ENCODE results near the gene RASL10B. TPM values are rescaled to one million over a fixed set of nuclear protein-coding genes. Genes with fewer than 3 reads are reported as not detected.

Gene RASL10B
- total RNA-seq, 1 donor from 2014 or later: 3.3 TPM

DNA sequence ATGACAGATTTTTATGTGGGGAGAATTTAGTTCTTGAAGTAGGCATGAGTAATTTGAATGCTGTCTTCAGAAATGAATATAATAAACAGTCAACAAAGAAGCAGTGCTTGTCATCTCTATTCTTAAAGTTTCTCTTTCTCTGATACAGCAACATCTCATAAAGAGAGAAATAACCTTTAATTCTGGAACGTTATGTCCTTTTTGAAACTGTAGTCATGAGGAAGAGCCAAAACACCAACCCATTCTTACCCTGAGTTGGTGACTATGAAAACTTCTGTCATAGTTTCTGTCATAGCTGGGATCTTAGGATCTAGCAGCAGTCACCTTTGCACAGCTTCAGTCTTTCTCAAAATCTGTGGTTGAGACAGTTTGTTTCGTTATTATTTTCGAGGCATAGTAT lies 15.3 kb upstream of the RASL10B start:
- Mint-ChIP-seq H3K9me3 (ENCODE audit: unreplicated experiment) (no peaks in the 10 kb centered on the region), H3K27ac (ENCODE audit: unreplicated experiment) (no peak overlapping the region), H3K36me3 (ENCODE audit: unreplicated experiment) (no peaks in the 10 kb centered on the region), H3K4me3 (ENCODE audit: unreplicated experiment) (no peak overlapping the region), H3K4me1 (ENCODE audit: low read depth, unreplicated experiment) (peaks cover 2% of the 10 kb centered on the region), H3K27me3 (ENCODE audit: unreplicated experiment) (no peaks in the 10 kb centered on the region)
- no peak for DNase-seq
- TF ChIP-seq, protein P1, sequence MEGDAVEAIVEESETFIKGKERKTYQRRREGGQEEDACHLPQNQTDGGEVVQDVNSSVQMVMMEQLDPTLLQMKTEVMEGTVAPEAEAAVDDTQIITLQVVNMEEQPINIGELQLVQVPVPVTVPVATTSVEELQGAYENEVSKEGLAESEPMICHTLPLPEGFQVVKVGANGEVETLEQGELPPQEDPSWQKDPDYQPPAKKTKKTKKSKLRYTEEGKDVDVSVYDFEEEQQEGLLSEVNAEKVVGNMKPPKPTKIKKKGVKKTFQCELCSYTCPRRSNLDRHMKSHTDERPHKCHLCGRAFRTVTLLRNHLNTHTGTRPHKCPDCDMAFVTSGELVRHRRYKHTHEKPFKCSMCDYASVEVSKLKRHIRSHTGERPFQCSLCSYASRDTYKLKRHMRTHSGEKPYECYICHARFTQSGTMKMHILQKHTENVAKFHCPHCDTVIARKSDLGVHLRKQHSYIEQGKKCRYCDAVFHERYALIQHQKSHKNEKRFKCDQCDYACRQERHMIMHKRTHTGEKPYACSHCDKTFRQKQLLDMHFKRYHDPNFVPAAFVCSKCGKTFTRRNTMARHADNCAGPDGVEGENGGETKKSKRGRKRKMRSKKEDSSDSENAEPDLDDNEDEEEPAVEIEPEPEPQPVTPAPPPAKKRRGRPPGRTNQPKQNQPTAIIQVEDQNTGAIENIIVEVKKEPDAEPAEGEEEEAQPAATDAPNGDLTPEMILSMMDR (IDR thresholded peaks at IDR 0.05; ENCODE audit: partially characterized antibody, unreplicated experiment): no peak

GRCh38 chr17:35716897-35717465 lies 14.5 kb upstream of the RASL10B start:
- no peak overlapping the region for H3K4me3 Mint-ChIP-seq (ENCODE audit: unreplicated experiment)
- TF ChIP-seq, protein P1 (IDR thresholded peaks at IDR 0.05; ENCODE audit: partially characterized antibody, unreplicated experiment): no peak
- no peaks in the 10 kb centered on the region for H3K9me3 Mint-ChIP-seq (ENCODE audit: unreplicated experiment)
- H3K27me3 Mint-ChIP-seq (ENCODE audit: unreplicated experiment): no peaks in the 10 kb centered on the region
- peaks cover 2% of the 10 kb centered on the region for H3K4me1 Mint-ChIP-seq (ENCODE audit: low read depth, unreplicated experiment)
- H3K36me3 Mint-ChIP-seq (ENCODE audit: unreplicated experiment): no peaks in the 10 kb centered on the region
- no peak overlapping the region for H3K27ac Mint-ChIP-seq (ENCODE audit: unreplicated experiment)
- no peak for DNase-seq

DNA sequence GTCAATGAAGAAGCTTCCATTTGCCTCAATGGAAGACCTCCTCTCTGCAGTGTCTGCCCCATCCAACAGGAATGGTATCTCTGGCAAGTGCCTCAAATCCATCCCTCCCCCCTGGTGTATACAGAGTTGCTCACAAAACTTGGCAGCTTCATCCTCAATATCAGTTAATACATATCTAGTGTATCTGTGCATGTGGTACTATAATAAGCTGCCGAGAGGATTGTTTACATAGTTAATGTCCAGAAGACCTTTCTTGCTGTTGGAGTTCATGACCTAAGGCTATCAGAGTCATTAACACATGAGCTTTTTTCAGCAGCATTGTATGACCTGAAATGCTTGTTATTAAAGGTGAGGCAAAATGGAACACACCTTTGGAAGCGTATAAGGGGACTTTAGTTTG lies 14.0 kb upstream of the RASL10B start:
- Mint-ChIP-seq H3K4me3 (ENCODE audit: unreplicated experiment) (no peak overlapping the region), H3K27ac (ENCODE audit: unreplicated experiment) (no peak overlapping the region), H3K27me3 (ENCODE audit: unreplicated experiment) (no peaks in the 10 kb centered on the region), H3K4me1 (ENCODE audit: low read depth, unreplicated experiment) (peaks cover 2% of the 10 kb centered on the region), H3K9me3 (ENCODE audit: unreplicated experiment) (no peaks in the 10 kb centered on the region), H3K36me3 (ENCODE audit: unreplicated experiment) (no peaks in the 10 kb centered on the region)
- TF ChIP-seq, protein P1 (IDR thresholded peaks at IDR 0.05; ENCODE audit: partially characterized antibody, unreplicated experiment): no peak
- DNase-seq: no peak

- Mint-ChIP-seq H3K9me3 (ENCODE audit: unreplicated experiment) (peaks cover 2% of the 10 kb centered on the region), H3K4me3 (ENCODE audit: unreplicated experiment) (no peak overlapping the region), H3K27me3 (ENCODE audit: unreplicated experiment) (no peaks in the 10 kb centered on the region), H3K27ac (ENCODE audit: unreplicated experiment) (no peak overlapping the region), H3K36me3 (ENCODE audit: unreplicated experiment) (peaks cover 4% of the 10 kb centered on the region), H3K4me1 (ENCODE audit: low read depth, unreplicated experiment) (peaks cover 12% of the 10 kb centered on the region)
- no peak for DNase-seq
- TF ChIP-seq, protein P1 (IDR thresholded peaks at IDR 0.05; ENCODE audit: partially characterized antibody, unreplicated experiment): no peak
Measured at GRCh38 chr17:35723735-35724134, 7.7 kb upstream of the RASL10B start.

DNA sequence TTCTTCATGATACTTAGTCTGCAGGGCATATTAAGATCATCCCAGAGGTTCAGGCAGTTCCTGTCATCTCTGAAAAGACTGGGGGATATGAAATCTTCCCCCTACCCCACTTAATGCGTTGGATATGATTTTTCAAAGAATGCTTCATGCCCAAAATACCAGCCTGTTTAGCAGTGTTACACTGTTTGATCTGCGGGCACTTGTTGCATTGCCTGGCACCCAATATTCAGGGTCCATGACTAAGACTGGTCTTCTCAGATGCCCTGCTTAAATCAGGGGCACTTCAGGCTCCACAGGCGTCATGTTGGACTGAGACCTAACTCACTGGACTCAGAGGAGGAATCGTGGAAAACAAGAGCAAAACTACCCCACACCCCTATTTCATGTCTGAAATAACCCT lies 6.4 kb upstream of the RASL10B start:
- Mint-ChIP-seq H3K27ac (ENCODE audit: unreplicated experiment) (no peak overlapping the region), H3K9me3 (ENCODE audit: unreplicated experiment) (peaks cover 2% of the 10 kb centered on the region), H3K36me3 (ENCODE audit: unreplicated experiment) (peaks cover 4% of the 10 kb centered on the region), H3K4me3 (ENCODE audit: unreplicated experiment) (no peak overlapping the region), H3K4me1 (ENCODE audit: low read depth, unreplicated experiment) (peaks cover 12% of the 10 kb centered on the region), H3K27me3 (ENCODE audit: unreplicated experiment) (no peaks in the 10 kb centered on the region)
- TF ChIP-seq, protein P1 (IDR thresholded peaks at IDR 0.05; ENCODE audit: partially characterized antibody, unreplicated experiment): no peak
- DNase-seq: no peak
